CD4-positive, alpha-beta T cell treated with Interleukin-12 subunit alpha and Interleukin-12 subunit beta, for 1 hour (primary cell): ENCODE results near the gene IL4R.
"Not testable (repeated sequence)": the region's sequence is repeated elsewhere in the genome, so short reads cannot be mapped to it uniquely, and the experiment has no call there.

ENCODE experiments used
- DNase-seq: peaks from one replicate; pipeline ENCODE4 v3.0.0-alpha.2; 2020

Gene IL4R

DNA sequence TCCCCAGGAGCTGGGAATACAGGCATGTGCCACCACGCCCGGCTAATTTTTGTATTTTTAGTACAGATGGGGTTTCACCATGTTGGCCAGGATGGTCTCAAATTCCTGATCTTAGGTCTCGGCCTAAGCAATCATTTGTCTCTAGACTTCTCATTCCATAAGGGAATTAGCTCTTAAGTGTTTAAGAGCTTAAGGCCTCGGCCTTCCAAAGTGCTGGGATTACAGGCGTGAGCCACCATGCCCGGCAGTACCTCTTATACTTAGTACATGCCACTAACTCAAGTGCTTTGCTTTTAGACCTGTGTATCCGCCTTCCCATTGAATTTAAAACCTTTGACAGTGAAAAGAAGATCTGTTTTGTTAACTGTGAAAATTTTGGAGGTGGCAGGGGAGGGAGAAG is 71.6 kb downstream of the IL4R start:
- no peak for DNase-seq

DNA sequence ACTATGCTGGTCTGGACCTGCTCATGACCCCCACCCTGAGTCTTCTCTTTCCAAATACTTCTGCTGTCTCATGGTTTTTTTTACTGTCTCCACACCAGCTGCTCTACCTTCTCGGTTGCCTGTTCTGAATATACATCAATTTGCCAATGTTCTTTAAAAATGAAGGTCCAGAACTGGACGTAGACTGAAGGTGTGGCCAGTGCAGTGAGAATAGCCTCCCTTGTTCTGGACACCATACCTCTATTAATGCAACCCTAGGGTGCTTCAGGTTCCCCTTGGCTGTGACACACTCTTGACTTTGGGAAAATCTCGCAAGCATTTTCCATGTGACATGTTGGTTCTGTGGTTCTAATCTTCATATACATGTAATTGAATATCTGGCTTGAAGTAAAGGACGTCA is 72.9 kb downstream of the IL4R start:
- no peak for DNase-seq

- DNase-seq = no peak
These were observed 74.0 kb downstream of the IL4R start for GRCh38 chr16:27387724-27388123.

DNA sequence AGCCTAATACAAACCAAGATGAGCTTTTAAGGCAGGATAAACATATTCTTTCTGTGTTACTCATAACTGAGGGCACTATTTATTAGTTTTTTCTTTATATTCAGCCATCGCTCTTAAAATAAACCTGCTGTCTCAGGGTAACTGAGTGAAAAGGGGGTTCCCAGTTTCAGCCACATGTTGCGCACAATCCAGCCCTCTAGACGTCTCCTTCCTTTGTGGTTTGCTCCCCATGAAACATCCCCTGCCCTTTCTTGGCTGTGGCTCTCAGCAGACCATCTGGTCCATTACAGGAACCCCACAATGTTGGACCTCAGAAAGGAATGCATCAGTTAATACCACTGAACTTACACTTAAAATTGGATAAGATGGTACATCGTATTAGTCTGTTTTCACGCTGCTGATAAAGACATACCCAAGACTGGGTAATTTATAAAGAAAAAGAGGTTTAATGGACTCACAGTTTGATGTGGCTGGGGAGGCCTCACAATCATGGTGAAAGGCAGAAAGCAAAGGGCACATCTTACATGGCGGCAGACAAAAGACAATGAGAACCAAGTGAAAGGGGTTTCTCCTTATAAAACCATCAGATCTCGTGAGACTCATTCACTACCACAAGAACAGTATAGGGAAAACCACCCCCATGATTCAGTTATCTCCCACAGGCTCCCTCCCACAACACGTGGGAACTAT is 75.6 kb downstream of the IL4R start:
- no peak for DNase-seq

- no peak for DNase-seq
These were observed 76.4 kb downstream of the IL4R start for GRCh38 chr16:27390151-27390550.

DNA sequence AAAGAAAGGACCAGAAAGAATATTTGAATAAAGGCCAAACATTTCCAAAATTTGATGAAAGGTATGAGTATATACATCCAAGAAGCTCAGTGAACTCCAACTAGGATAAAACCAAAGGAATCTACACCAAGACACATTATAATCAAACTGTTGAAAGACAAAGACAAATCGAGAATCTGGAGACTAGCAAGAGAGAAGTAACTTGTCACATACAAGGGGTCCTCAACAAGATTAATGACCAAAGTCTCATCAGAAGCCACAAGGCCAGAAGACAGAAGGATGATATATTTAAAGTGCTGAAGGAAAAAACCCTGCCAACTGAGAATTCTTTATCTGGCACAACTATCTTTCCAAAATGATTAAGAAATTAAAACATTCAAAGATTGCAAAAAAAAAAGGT is 78.9 kb downstream of the IL4R start:
- no peak for DNase-seq

GRCh38 chr16:27394516-27394915 is 80.7 kb downstream of the IL4R start:
- DNase-seq = no peak

DNA sequence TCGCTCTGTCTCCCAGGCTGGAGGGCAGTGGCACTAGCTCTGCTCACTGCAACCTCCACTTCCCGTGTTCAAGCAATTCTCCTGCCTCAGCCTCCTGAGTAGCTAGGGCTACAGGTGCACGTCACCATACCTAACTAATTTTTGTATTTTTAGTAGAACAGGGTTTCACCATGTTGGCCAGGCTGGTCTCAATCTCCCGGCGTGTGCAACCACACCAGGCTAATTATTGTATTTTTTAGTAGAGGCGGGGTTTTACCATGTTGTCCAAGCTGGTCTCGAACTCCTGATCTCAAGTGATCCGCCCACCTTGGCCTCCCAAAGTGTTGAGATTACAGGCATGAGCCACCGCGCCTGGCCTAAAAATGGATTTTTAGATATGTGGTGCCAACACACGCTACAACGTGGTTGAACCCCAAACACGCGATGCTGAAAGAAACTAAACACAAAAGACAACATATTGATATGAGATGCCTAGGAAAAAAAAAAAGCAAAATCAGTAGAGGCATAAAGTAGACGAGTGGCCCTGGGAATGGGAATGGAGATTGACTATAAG is 84.6 kb downstream of the IL4R start:
- DNase-seq = not testable (repeated sequence)

DNA sequence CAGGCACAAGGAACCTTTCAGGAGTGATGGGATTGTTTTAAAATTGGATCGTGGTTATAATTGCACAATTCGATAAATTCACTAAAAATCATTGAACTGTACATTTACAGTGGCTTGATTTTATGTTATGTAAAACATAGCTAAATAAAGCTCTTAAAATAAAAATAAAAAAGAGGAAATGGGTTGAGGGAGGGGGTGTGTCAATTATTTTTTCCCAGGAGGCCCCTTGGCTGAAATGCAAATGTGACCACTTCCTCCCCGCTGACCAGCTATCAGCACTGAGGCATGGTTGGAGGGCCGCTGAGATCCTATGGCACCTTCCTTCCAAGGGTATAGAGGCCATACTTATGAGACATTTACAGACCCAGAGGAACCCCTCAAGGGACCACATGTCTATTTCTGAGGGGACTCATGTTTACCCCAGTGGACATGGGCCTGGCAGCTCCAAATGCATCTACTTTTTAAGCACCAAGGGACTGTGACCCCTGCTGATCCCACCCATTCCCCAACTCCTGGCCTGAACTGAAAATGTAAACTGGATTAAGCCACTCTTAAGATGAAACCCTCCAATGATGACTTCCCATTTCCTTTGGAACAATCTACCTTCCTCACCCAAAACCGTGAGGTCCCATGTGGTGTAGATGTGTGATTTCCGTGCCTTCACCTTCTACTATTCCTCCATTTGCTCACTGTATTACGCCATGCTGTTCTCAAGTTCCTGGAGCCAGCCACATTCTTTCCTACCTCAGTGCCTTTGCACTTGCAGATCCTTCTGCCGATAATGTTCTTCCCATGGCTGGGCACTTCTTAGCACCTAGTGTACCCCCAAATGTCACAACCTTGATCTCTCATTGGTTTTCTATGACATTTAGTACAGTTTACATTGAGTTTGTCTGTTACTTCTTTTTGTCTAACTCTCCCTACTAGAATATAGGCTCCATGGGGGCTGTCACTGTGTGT is 85.4 kb downstream of the IL4R start:
- DNase-seq = no peak

GRCh38 chr16:27399969-27400368 is 86.2 kb downstream of the IL4R start:
- DNase-seq = no peak

DNA sequence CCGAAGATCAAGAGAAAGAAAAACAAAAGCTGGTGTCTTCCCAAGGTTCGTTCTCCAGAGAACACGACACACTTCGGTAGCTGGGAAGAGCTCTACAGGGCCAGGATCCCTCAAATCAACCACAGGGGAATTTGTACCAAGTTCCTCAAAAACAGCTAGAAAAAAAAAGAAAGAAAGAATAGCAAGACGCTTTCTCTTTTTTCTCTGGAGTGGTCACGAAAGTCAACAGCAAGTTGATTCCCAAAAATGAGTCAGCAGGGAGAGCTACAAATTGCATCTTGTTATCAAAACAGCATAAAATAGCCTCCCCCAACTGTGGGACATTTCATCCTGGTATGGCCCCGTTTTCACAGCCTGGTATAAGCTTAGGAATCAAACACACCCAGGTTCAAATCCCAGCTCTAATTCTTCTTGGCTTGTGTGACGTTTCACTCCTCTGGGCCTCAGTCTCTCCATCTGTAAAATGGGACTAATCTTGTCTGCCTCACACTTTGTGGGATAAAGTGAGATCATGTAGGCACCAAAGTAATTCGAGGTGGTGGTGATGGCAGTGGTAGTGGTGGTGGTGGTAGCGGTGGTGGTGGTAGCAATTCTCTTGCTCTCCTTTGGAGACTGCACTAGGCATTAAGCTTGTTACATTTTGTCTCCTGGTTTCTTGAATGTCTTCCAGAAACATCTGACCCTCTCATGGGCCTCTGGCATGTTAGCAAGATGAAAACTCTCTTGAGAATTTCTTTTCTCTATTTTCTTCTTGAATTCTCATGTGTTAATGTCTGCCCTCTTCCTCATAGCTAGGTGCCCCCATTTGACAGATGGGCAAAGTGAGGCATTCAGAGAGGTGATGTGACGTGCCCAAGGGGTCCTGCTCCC is 87.2 kb downstream of the IL4R start:
- DNase-seq = no peak

GRCh38 chr16:27401768-27402568 is 88.2 kb downstream of the IL4R start, which contains the start of gene IL21R:
IL21R (plus strand) TSS chr16:27402174; CDS start chr16:27430072, 27,898 bp downstream.
- DNase-seq = peak; percentile 90

DNA sequence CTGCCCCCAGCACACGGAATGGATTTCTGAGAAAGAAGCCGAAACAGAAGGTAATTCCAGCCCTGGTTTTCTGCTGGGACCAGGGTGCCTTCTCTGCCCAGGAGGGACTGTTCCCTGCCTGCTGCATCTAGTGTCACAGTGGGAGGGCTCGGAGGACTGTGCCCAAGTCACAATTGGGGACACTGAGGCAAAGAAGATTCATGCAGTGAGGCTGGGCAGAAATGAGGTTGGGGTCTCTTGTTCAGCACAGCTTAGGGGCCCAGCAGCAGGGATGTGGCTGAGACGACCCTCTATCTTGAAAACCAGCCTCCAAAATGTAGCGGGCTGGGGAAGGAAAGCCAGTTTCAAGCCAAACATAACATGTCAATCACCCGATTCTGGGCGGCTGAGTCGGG is 88.8 kb downstream of the IL4R start:
- DNase-seq = no peak

GRCh38 chr16:27402964-27403600 is 89.3 kb downstream of the IL4R start:
- DNase-seq = no peak

DNA sequence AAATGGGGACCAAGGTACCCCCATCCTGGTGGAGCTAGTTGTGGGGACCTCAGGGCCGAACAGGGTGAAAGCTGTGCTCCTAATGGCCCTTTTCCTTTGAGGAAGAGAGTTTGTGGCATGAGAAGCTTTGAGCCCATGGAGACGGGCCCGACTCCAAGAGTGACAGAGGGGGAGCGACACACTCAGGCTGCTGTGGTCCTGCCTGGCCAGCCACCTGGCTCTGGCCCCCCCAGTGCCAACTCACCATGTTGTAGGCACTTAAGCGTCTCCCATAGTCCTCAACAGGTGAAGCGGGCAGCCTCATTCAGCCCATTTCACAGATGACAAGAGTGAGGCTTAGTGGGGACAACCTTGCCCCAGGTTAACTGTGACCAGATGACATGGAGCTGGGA is 89.8 kb downstream of the IL4R start:
- DNase-seq = no peak

- DNase-seq = no peak
These were observed 90.5 kb downstream of the IL4R start for GRCh38 chr16:27404163-27404823.

GRCh38 chr16:27405546-27406451 is 92.0 kb downstream of the IL4R start:
- DNase-seq = no peak

- no peak for DNase-seq
These were observed 92.8 kb downstream of the IL4R start for GRCh38 chr16:27406511-27407128.

DNA sequence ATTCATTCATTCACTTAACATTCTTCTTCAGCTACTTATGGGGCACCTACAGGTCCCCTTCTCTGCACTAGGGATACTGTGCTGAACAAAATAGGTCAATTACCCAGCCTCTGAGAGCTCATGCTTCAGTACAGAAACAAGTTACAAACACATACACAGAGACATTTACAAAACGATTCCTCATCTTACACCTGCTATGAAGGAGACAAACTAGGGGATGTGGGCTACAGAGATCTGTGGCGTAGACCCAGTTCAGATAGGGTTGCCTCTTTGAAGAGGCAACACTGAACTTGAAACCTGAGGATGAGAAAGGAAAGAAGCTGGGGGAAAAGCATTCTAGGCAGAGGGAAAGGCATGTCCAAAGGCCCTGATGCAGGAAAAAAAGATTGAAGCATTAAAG is 93.4 kb downstream of the IL4R start:
- DNase-seq = no peak
